ENCODE results near the gene MUC16.

MUC16 gene

DNA sequence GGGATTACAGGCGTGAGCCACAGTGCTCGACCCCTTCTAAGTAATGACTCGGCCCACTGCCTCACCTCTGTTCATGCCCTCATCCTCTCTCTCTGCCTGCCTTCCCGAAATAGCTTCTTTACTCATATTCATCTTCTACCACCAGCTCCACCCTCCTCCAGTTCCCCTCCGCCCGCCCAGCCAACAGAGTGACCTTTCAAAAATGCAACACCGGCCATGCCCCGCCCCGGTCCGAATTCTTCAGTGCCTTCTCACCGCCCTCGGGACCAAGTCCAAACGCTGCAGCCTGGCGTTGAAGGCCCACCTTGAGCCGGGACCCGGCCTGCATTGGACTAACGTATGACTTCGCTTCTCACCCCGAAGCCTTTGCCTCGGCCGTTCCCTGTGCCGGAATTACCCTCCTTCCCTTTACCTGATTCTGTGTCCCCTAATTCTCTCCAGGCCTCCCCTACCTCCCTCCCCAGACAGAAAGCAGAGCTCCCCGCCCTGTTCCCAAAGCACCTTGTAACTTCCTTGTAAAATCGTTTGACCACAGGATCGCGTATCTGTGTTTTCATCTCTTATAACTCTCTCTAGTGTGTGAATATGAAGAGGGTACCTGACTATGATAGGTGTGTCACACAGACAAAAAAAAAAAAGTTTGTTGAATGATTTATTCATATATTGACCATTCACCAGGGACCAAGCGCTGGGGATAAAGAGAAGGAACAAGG lies 8.1 kb upstream of the MUC16 start:
- no peak for DNase-seq (ENCODE audit: low read depth, low spot score)
- H3K4me3 ChIP-seq = no peak overlapping the region
- no peak overlapping the region for H3K27ac ChIP-seq
- TF ChIP-seq FOXP2 (optimal IDR thresholded peaks at IDR 0.05; ENCODE audit: control extremely low read depth, extremely low read length, insufficient read depth) (no peak), POLR2AphosphoS5 (IDR thresholded peaks at IDR 0.05; ENCODE audit: borderline replicate concordance, low read depth, low read length) (no peak), EZH2 (IDR thresholded peaks at IDR 0.05) (no peak)
- no peak overlapping the region for H3K9ac ChIP-seq (ENCODE audit: insufficient read length)
- H3K36me3 ChIP-seq (ENCODE audit: insufficient read depth, low read length) = no peaks in the 10 kb centered on the region
- no peaks in the 10 kb centered on the region for H3K9me3 ChIP-seq (ENCODE audit: low read depth, low read length)

DNA sequence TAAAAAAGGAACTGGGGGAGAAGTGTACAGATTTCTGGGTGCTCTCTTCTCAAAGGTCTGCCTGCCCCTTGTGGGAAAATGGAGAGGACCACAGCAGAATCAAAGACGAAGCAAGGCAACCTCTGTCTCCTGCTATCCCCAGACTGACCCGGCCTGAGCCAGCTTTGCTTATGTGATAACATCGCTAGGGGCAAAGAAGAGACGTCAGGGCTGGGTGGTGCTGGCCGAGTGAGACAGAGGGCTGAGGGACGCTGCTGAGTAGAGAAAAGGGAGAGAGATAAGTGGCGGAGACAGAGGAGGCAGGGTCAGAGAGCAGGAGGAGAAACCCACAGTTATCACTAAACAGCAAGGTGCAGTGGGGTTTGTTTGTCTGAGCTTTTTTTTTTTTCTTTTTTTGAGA lies 4.6 kb upstream of the MUC16 start:
- H3K4me3 ChIP-seq = no peak overlapping the region
- H3K9ac ChIP-seq (ENCODE audit: insufficient read length) = no peak overlapping the region
- H3K27ac ChIP-seq = no peak overlapping the region
- no peaks in the 10 kb centered on the region for H3K36me3 ChIP-seq (ENCODE audit: insufficient read depth, low read length)
- no peaks in the 10 kb centered on the region for H3K9me3 ChIP-seq (ENCODE audit: low read depth, low read length)
- no peak for TF ChIP-seq POLR2AphosphoS5 (IDR thresholded peaks at IDR 0.05; ENCODE audit: borderline replicate concordance, low read depth, low read length)
- no peak for DNase-seq (ENCODE audit: low read depth, low spot score)

DNA sequence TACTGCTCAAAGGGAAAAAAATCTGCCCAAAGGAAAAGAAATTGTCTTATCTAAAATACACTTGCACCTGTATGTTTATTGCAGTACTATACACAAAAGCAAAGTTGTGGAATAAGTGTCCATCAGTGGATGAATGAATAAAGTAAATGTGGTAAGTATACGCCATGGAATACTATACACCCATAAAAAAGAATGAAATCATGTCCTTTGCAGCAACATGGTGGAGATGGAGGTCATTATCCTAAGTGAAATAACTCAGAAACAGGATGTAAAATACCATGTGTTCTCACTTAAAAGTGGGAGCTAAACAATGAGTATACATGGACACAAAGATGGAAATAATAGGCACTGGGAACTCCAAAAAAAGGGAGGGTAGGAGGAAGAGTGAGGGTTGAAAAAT lies 3.8 kb upstream of the MUC16 start:
- Histone ChIP-seq H3K36me3 (ENCODE audit: insufficient read depth, low read length) (no peaks in the 10 kb centered on the region), H3K9ac (ENCODE audit: insufficient read length) (no peak overlapping the region), H3K9me3 (ENCODE audit: low read depth, low read length) (no peaks in the 10 kb centered on the region), H3K4me3 (no peak overlapping the region), H3K27ac (no peak overlapping the region)
- TF ChIP-seq FOXP2 (optimal IDR thresholded peaks at IDR 0.05; ENCODE audit: control extremely low read depth, extremely low read length, insufficient read depth) = no peak
- TF ChIP-seq EZH2 (IDR thresholded peaks at IDR 0.05) = no peak
- TF ChIP-seq POLR2AphosphoS5 (IDR thresholded peaks at IDR 0.05; ENCODE audit: borderline replicate concordance, low read depth, low read length) = no peak
- DNase-seq (ENCODE audit: low read depth, low spot score) = no peak

- H3K9ac ChIP-seq (ENCODE audit: insufficient read length) = no peak overlapping the region
- DNase-seq (ENCODE audit: low read depth, low spot score) = no peak
- no peaks in the 10 kb centered on the region for H3K36me3 ChIP-seq (ENCODE audit: insufficient read depth, low read length)
- TF ChIP-seq EZH2 (IDR thresholded peaks at IDR 0.05) (no peak), POLR2AphosphoS5 (IDR thresholded peaks at IDR 0.05; ENCODE audit: borderline replicate concordance, low read depth, low read length) (no peak), FOXP2 (optimal IDR thresholded peaks at IDR 0.05; ENCODE audit: control extremely low read depth, extremely low read length, insufficient read depth) (no peak)
- no peak overlapping the region for H3K4me3 ChIP-seq
- no peaks in the 10 kb centered on the region for H3K9me3 ChIP-seq (ENCODE audit: low read depth, low read length)
- no peak overlapping the region for H3K27ac ChIP-seq
These were observed 1.7 kb upstream of the MUC16 start for GRCh38 chr19:9011875-9012274.

- no peak for DNase-seq (ENCODE audit: low read depth, low spot score)
These were observed 484 bp upstream of the MUC16 start for GRCh38 chr19:9010693-9011092.

GRCh38 chr19:9009431-9009830 lies 778 bp downstream of the MUC16 start:
- H3K9me3 ChIP-seq (ENCODE audit: low read depth, low read length) = no peaks in the 10 kb centered on the region
- no peak overlapping the region for H3K27ac ChIP-seq
- no peak for TF ChIP-seq FOXP2 (optimal IDR thresholded peaks at IDR 0.05; ENCODE audit: control extremely low read depth, extremely low read length, insufficient read depth)
- TF ChIP-seq POLR2AphosphoS5 (IDR thresholded peaks at IDR 0.05; ENCODE audit: borderline replicate concordance, low read depth, low read length) = no peak
- TF ChIP-seq EZH2 (IDR thresholded peaks at IDR 0.05) = no peak
- no peak for DNase-seq (ENCODE audit: low read depth, low spot score)
- no peaks in the 10 kb centered on the region for H3K36me3 ChIP-seq (ENCODE audit: insufficient read depth, low read length)
- no peak overlapping the region for H3K9ac ChIP-seq (ENCODE audit: insufficient read length)
- H3K4me3 ChIP-seq = no peak overlapping the region

More at GRCh38 chr19:9010693-9011092, 484 bp upstream of the MUC16 start:
- Histone ChIP-seq H3K4me3 (no peak overlapping the region), H3K27ac (no peak overlapping the region), H3K36me3 (ENCODE audit: insufficient read depth, low read length) (no peaks in the 10 kb centered on the region), H3K9me3 (ENCODE audit: low read depth, low read length) (no peaks in the 10 kb centered on the region), H3K9ac (ENCODE audit: insufficient read length) (no peak overlapping the region)
- TF ChIP-seq FOXP2 (optimal IDR thresholded peaks at IDR 0.05; ENCODE audit: control extremely low read depth, extremely low read length, insufficient read depth) = no peak
- no peak for TF ChIP-seq EZH2 (IDR thresholded peaks at IDR 0.05)
- no peak for TF ChIP-seq POLR2AphosphoS5 (IDR thresholded peaks at IDR 0.05; ENCODE audit: borderline replicate concordance, low read depth, low read length)

DNA sequence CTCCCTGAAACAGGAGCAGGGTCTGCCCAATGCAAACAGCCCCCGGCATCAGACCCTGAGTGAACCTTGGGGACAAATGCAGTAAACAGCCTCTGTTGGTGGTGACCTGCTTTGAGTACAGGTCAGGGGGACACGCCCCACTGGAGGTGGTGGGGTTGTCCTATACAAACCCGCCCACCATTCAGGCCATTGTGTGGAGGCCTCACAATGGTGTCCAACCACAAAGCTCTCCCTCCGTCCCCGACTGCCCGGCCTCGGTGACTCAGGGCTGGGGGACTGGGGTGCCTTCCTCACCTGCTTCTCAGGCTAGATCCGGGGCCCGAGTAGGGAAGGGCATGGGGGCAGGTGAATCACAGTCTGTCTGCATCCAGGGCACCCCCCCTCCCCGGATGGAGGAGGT lies 1.5 kb downstream of the MUC16 start:
- H3K27ac ChIP-seq = no peak overlapping the region
- no peaks in the 10 kb centered on the region for H3K9me3 ChIP-seq (ENCODE audit: low read depth, low read length)
- H3K4me3 ChIP-seq = no peak overlapping the region
- DNase-seq (ENCODE audit: low read depth, low spot score) = no peak
- H3K9ac ChIP-seq (ENCODE audit: insufficient read length) = no peak overlapping the region
- no peaks in the 10 kb centered on the region for H3K36me3 ChIP-seq (ENCODE audit: insufficient read depth, low read length)
- TF ChIP-seq FOXP2 (optimal IDR thresholded peaks at IDR 0.05; ENCODE audit: control extremely low read depth, extremely low read length, insufficient read depth) = no peak
- no peak for TF ChIP-seq POLR2AphosphoS5 (IDR thresholded peaks at IDR 0.05; ENCODE audit: borderline replicate concordance, low read depth, low read length)
- TF ChIP-seq EZH2 (IDR thresholded peaks at IDR 0.05) = no peak

DNA sequence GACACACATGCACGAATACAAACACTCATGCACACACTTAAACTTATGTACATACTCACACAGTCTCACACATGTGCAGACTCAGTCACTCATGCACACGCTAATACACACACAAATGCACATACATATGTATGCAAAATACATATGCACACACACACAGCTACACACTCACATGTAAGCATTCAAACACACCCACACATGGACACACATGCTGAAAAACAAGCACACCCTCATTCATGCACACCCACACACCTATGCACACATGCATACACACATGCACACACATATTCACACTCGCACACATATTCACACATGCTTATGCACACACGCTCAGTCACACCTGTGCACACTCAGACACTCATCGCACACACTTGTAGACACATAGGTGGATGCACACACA lies 9.3 kb downstream of the MUC16 start:
- no peak for DNase-seq (ENCODE audit: low read depth, low spot score)
- TF ChIP-seq POLR2AphosphoS5 (IDR thresholded peaks at IDR 0.05; ENCODE audit: borderline replicate concordance, low read depth, low read length) (no peak), EZH2 (IDR thresholded peaks at IDR 0.05) (no peak), FOXP2 (optimal IDR thresholded peaks at IDR 0.05; ENCODE audit: control extremely low read depth, extremely low read length, insufficient read depth) (no peak)
- no peak overlapping the region for H3K4me3 ChIP-seq
- no peak overlapping the region for H3K27ac ChIP-seq
- H3K9me3 ChIP-seq (ENCODE audit: low read depth, low read length) = no peaks in the 10 kb centered on the region
- no peak overlapping the region for H3K9ac ChIP-seq (ENCODE audit: insufficient read length)
- no peaks in the 10 kb centered on the region for H3K36me3 ChIP-seq (ENCODE audit: insufficient read depth, low read length)

DNA sequence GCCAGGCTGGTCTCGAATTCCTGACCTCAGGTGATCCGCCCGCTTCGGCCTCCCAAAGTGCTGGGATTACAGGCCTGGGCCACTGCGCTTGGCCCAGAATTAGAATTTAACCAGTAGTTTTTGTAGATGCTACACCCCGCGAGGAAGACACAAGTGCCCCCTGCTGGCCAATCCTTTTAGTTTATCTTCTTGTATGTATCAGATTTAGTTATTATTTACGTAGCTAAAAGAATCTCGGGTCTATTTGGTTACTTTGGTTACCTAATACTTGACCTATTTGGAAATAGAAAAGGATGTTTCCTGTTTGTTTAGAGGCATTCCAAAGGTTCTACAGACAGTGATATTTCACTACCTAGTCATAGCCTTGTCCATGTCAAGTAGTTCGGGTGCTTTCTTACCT lies 22.0 kb downstream of the MUC16 start:
- H3K36me3 ChIP-seq (ENCODE audit: insufficient read depth, low read length) = no peaks in the 10 kb centered on the region
- TF ChIP-seq EZH2 (IDR thresholded peaks at IDR 0.05) (no peak), POLR2AphosphoS5 (IDR thresholded peaks at IDR 0.05; ENCODE audit: borderline replicate concordance, low read depth, low read length) (no peak), FOXP2 (optimal IDR thresholded peaks at IDR 0.05; ENCODE audit: control extremely low read depth, extremely low read length, insufficient read depth) (no peak)
- no peak overlapping the region for H3K9ac ChIP-seq (ENCODE audit: insufficient read length)
- no peak overlapping the region for H3K27ac ChIP-seq
- no peak overlapping the region for H3K4me3 ChIP-seq
- DNase-seq (ENCODE audit: low read depth, low spot score) = no peak
- no peaks in the 10 kb centered on the region for H3K9me3 ChIP-seq (ENCODE audit: low read depth, low read length)
